NOMO-1 (cell line): ENCODE measurements around the gene C5orf34.

Experiments
- DNase-seq, 2 experiments: peaks; one replicate each; lab custom pipeline; 2025; ENCODE audit not compliant: unreplicated experiment in 2 of 2; lab: John Stamatoyannopoulos, UW

The C5orf34 gene

GRCh38 chr5:43437062-43437660 is 77.8 kb downstream of the C5orf34 start:
- no peak for DNase-seq
